Measurements from ENCODE around the gene OR4D1. TPM values are rescaled to one million over a fixed set of nuclear protein-coding genes. Genes with fewer than 3 reads are reported as not detected.

The OR4D1 gene
- total and polyA plus RNA-seq, 9 of the 15 experiments (the other 6 are each of a cell fraction or from before 2014, with no cell fraction given): not detected

GRCh38 chr17:58195518-58196123 is 47.4 kb downstream of the OR4D1 start (continued):
- TF ChIP-seq FOXJ3 (CRISPR knock-in tag; IDR thresholded peaks at IDR 0.05) (no peak), EWSR1 (IDR thresholded peaks at IDR 0.05; ENCODE audit: borderline replicate concordance, low read depth, partially characterized antibody) (no peak), ETV5 (CRISPR knock-in tag; IDR thresholded peaks at IDR 0.05; ENCODE audit: low read depth) (no peak), ZNF655 (CRISPR knock-in tag; IDR thresholded peaks at IDR 0.05) (no peak), ARID3A (IDR thresholded peaks at IDR 0.05; ENCODE audit: borderline replicate concordance, low read depth, low read length) (no peak), MLLT1 (IDR thresholded peaks at IDR 0.05) (no peak), TOE1 (IDR thresholded peaks at IDR 0.05; ENCODE audit: borderline replicate concordance) (no peak), TOE1 (CRISPR knock-in tag; IDR thresholded peaks at IDR 0.05; ENCODE audit: borderline replicate concordance, low read depth) (no peak), MTA3 (IDR thresholded peaks at IDR 0.05; ENCODE audit: borderline replicate concordance) (no peak), GATAD2A (IDR thresholded peaks at IDR 0.05) (no peak), WHSC1 (IDR thresholded peaks at IDR 0.05; ENCODE audit: low read length) (no peak), E4F1 (CRISPR knock-in tag; IDR thresholded peaks at IDR 0.05; ENCODE audit: borderline replicate concordance) (no peak), ZBTB5 (IDR thresholded peaks at IDR 0.05) (no peak), ZNF274 (IDR thresholded peaks at IDR 0.05; ENCODE audit: borderline replicate concordance, low read depth, low read length) (no peak), ZBTB2 (IDR thresholded peaks at IDR 0.05) (no peak), THRAP3 (IDR thresholded peaks at IDR 0.05; ENCODE audit: borderline replicate concordance) (peak; percentile 76; the same call in 1 of the 2 replicates), SMARCA5 (IDR thresholded peaks at IDR 0.05) (peak; percentile 73; the same call in 1 of the 2 replicates)
